HFFc6 (cell line): ENCODE measurements around the gene BARX2. TPM values are rescaled to one million over a fixed set of nuclear protein-coding genes. Genes with fewer than 3 reads are reported as not detected.

Experiments
- DNase-seq: peaks from one replicate; pipeline ENCODE4 v3.0.0-alpha.2; 2018
- H3K27ac Mint-ChIP-seq: 2 replicates; pipeline ENCODE4 v1.8.0; 2020; ENCODE audit warnings: mild to moderate bottlenecking, mixed read lengths
- H3K27me3 Mint-ChIP-seq: 2 replicates; pipeline ENCODE4 v1.8.0; 2021; ENCODE audit warnings: mild to moderate bottlenecking, moderate library complexity, mixed read lengths; ENCODE audit not compliant: insufficient read depth
- H3K36me3 Mint-ChIP-seq: 2 replicates; pipeline ENCODE4 v1.8.0; 2021; ENCODE audit warnings: low read depth, mixed read lengths
- H3K4me1 Mint-ChIP-seq: 2 replicates; pipeline ENCODE4 v1.8.0; 2020; ENCODE audit warnings: low read depth, mixed read lengths
- H3K4me3 Mint-ChIP-seq: 2 replicates; pipeline ENCODE4 v1.8.0; 2020; ENCODE audit warnings: mild to moderate bottlenecking, moderate library complexity, mixed read lengths
- H3K9me3 Mint-ChIP-seq: 2 replicates; pipeline ENCODE4 v1.8.0; 2020; ENCODE audit warnings: mild to moderate bottlenecking, mixed read lengths
- CTCF ChIP-seq: fragments of 200-600 bp; sonication (generic); IDR thresholded peaks from 2 replicates; pipeline ENCODE4 v1.5.0; 2021; ENCODE audit warnings: antibody characterized with exemption, mild to moderate bottlenecking
- total RNA-seq, 6 experiments: library from RNA; stranded (reverse); fragmentation: NEBNext Ultra II Directional; extraction: Animal tissue kit (Norgen Biotek cat#: 25700); gene quantifications; 2 replicates in 1 of 6; 3 replicates in 5 of 6; pipeline ENCODE4 v1.2.3, GENCODE V29; 2021

Gene BARX2
- total RNA-seq, 6 experiments from 2014 or later: not detected

- Mint-ChIP-seq H3K36me3 (no peaks in the 10 kb centered on the region), H3K9me3 (no peaks in the 10 kb centered on the region; the same call in 1 of the 2 replicates), H3K27ac (no peak overlapping the region), H3K27me3 (peaks cover 14% of the 10 kb centered on the region), H3K4me3 (no peak overlapping the region), H3K4me1 (no peaks in the 10 kb centered on the region)
- DNase-seq: no peak
- TF ChIP-seq CTCF: no peak
These were observed 52.3 kb downstream of the BARX2 start for GRCh38 chr11:129427816-129428406.

GRCh38 chr11:129428557-129428956 is 52.9 kb downstream of the BARX2 start:
- Mint-ChIP-seq H3K4me3 (no peak overlapping the region), H3K36me3 (no peaks in the 10 kb centered on the region), H3K4me1 (no peaks in the 10 kb centered on the region), H3K9me3 (no peaks in the 10 kb centered on the region; the same call in 1 of the 2 replicates), H3K27ac (no peak overlapping the region), H3K27me3 (peaks cover 18% of the 10 kb centered on the region)
- TF ChIP-seq CTCF: no peak
- DNase-seq: no peak

- Mint-ChIP-seq H3K9me3 (no peaks in the 10 kb centered on the region; the same call in 1 of the 2 replicates), H3K4me1 (no peaks in the 10 kb centered on the region), H3K36me3 (no peaks in the 10 kb centered on the region), H3K27me3 (peaks cover 10% of the 10 kb centered on the region), H3K4me3 (no peak overlapping the region), H3K27ac (no peak overlapping the region)
- no peak for DNase-seq
- no peak for TF ChIP-seq CTCF
These were observed 59.2 kb downstream of the BARX2 start for GRCh38 chr11:129434641-129435498.

- Mint-ChIP-seq H3K4me3 (no peak overlapping the region), H3K27me3 (peaks cover 13% of the 10 kb centered on the region), H3K4me1 (no peaks in the 10 kb centered on the region), H3K36me3 (no peaks in the 10 kb centered on the region), H3K27ac (no peak overlapping the region), H3K9me3 (no peaks in the 10 kb centered on the region; the same call in 1 of the 2 replicates)
- no peak for TF ChIP-seq CTCF
- no peak for DNase-seq
These were observed 60.0 kb downstream of the BARX2 start for GRCh38 chr11:129435499-129436245.

- Mint-ChIP-seq H3K4me1 (no peaks in the 10 kb centered on the region), H3K27me3 (peaks cover 13% of the 10 kb centered on the region), H3K9me3 (no peaks in the 10 kb centered on the region), H3K4me3 (no peak overlapping the region), H3K36me3 (no peaks in the 10 kb centered on the region), H3K27ac (no peak overlapping the region)
- no peak for DNase-seq
- no peak for TF ChIP-seq CTCF
These were observed 60.9 kb downstream of the BARX2 start for GRCh38 chr11:129436573-129436972.
